Testis (tissue), 2 donors: ENCODE data around the gene GPR35.

ENCODE experiments used
- CTCF ChIP-seq, 3 experiments: fragments of 450-650 bp in 2 of 3; fragments of 200-600 bp in 1 of 3; sonication (generic) in 1 of 3; IDR thresholded peaks; one replicate each; pipeline ENCODE4 v1.5.1; 2016 to 2019; ENCODE audit warnings: antibody characterized with exemption in 3 of 3, mild to moderate bottlenecking in 2 of 3, moderate library complexity in 1 of 3
- POLR2A ChIP-seq: fragments of 450-650 bp; IDR thresholded peaks from one replicate; pipeline ENCODE4 v1.6.1; 2017; ENCODE audit warnings: antibody characterized with exemption, mild to moderate bottlenecking, moderate library complexity

- TF ChIP-seq CTCF (IDR thresholded peaks at IDR 0.05) (no peak), POLR2A (no peak)
Measured at GRCh38 chr2:240593703-240594451, 31.4 kb upstream of the GPR35 start.
